Endodermal cell (in vitro differentiated cells): ENCODE measurements around the gene CDCA8. TPM values are rescaled to one million over a fixed set of nuclear protein-coding genes. Genes with fewer than 3 reads are reported as not detected.
A peak's percentile ranks its signal among the peaks of the same experiment; 100 is the strongest.

Source experiments
- DNase-seq: peaks from one replicate; pipeline ENCODE4 v3.0.0-alpha.2; 2017
- H3K27ac ChIP-seq: 2 replicates; pipeline ENCODE4 v1.5.1; 2013; ENCODE audit warnings: mild to moderate bottlenecking, low read depth, low read length, moderate library complexity
- H3K27me3 ChIP-seq: 2 replicates; pipeline ENCODE4 v1.6.1; 2013; ENCODE audit warnings: mild to moderate bottlenecking, low read length, moderate library complexity; ENCODE audit not compliant: insufficient read depth, control insufficient read depth, poor library complexity, severe bottlenecking
- H3K36me3 ChIP-seq: 2 replicates; pipeline ENCODE4 v1.7.0; 2013; ENCODE audit warnings: mild to moderate bottlenecking, low read length, moderate library complexity; ENCODE audit not compliant: control insufficient read depth, insufficient read depth
- H3K4me1 ChIP-seq: one replicate; pipeline ENCODE4 v1.7.0; 2013; ENCODE audit warnings: low read length; ENCODE audit not compliant: control insufficient read depth, insufficient read depth
- H3K4me3 ChIP-seq: 2 replicates; pipeline ENCODE4 v1.5.1; 2013; ENCODE audit warnings: mild to moderate bottlenecking, low read length, moderate library complexity
- H3K9ac ChIP-seq: 2 replicates; pipeline ENCODE4 v1.6.1; 2013; ENCODE audit warnings: mild to moderate bottlenecking, low read length, moderate library complexity; ENCODE audit not compliant: poor library complexity, severe bottlenecking; ENCODE audit errors: extremely low read depth
- H3K9me3 ChIP-seq: 2 replicates; pipeline ENCODE4 v1.6.1; 2013; ENCODE audit warnings: mild to moderate bottlenecking, low read length, moderate library complexity; ENCODE audit not compliant: control insufficient read depth
- H3K27ac Mint-ChIP-seq: 2 replicates; pipeline ENCODE4 v1.8.0; 2020; ENCODE audit warnings: mixed read lengths
- H3K27me3 Mint-ChIP-seq: 2 replicates; pipeline ENCODE4 v1.8.0; 2021; ENCODE audit warnings: mild to moderate bottlenecking, mixed read lengths; ENCODE audit not compliant: insufficient read depth
- H3K36me3 Mint-ChIP-seq: 2 replicates; pipeline ENCODE4 v1.8.0; 2020; ENCODE audit warnings: low read depth, mixed read lengths
- H3K4me1 Mint-ChIP-seq: 2 replicates; pipeline ENCODE4 v1.8.0; 2020; ENCODE audit warnings: mixed read lengths
- H3K4me3 Mint-ChIP-seq: 2 replicates; pipeline ENCODE4 v1.8.0; 2020; ENCODE audit warnings: mild to moderate bottlenecking, moderate library complexity, mixed read lengths
- H3K9me3 Mint-ChIP-seq: 2 replicates; pipeline ENCODE4 v1.8.0; 2020; ENCODE audit warnings: mild to moderate bottlenecking, mixed read lengths
- CTCF ChIP-seq: fragments of 200-600 bp; sonication (generic); conservative IDR thresholded peaks from 2 replicates; pipeline ENCODE4 v1.5.0; 2021; ENCODE audit warnings: antibody characterized with exemption, mild to moderate bottlenecking
- whole genome bisulfite sequencing, 2 experiments: methylation state at CpG; one replicate each; pipeline versions ENCODE4 v1.1.5 to v1.1.7; 2013; ENCODE audit warnings: missing lambda C conversion rate in 2 of 2, mixed read lengths in 1 of 2; ENCODE audit not compliant: insufficient coverage in 1 of 2, insufficient read length in 1 of 2; 5-methylcytosine and 5-hydroxymethylcytosine counted together
- total RNA-seq, 2 donors: library from RNA; stranded (reverse); fragmentation: NEBNext Ultra II Directional in 1 of 2; extraction: Animal tissue kit (Norgen Biotek cat#: 25700) in 1 of 2; gene quantifications; 2 replicates in 1 of 2; 3 replicates in 1 of 2; pipeline ENCODE4 v1.2.1, GENCODE V29; 2021

The CDCA8 gene
- total RNA-seq, 2 donors from 2014 or later = 27.7 to 49.7 TPM

- Mint-ChIP-seq H3K4me1 (peaks cover 4% of the 10 kb centered on the region), H3K27me3 (peaks cover 59% of the 10 kb centered on the region), H3K4me3 (no peak overlapping the region), H3K36me3 (no peaks in the 10 kb centered on the region), H3K9me3 (no peaks in the 10 kb centered on the region), H3K27ac (no peak overlapping the region)
- Histone ChIP-seq H3K9ac (no peak overlapping the region), H3K36me3 (no peaks in the 10 kb centered on the region), H3K4me3 (no peak overlapping the region), H3K27me3 (peaks cover 100% of the 10 kb centered on the region), H3K27ac (no peak overlapping the region), H3K9me3 (no peaks in the 10 kb centered on the region), H3K4me1 (peaks cover 3% of the 10 kb centered on the region)
- DNase-seq = peak; percentile 77
- TF ChIP-seq CTCF = no peak
- 47 to 60% methylated on average over 12 to 14 of the region's 14 CpGs for WGBS, 2 experiments
Observed at GRCh38 chr1:37663426-37664000, 28.8 kb upstream of the CDCA8 start.

GRCh38 chr1:37666241-37666867 lies 26.0 kb upstream of the CDCA8 start:
- Histone ChIP-seq H3K9ac (no peak overlapping the region), H3K36me3 (no peaks in the 10 kb centered on the region), H3K27me3 (peaks cover 97% of the 10 kb centered on the region), H3K27ac (no peak overlapping the region), H3K4me3 (no peak overlapping the region), H3K9me3 (no peaks in the 10 kb centered on the region), H3K4me1 (peaks cover 3% of the 10 kb centered on the region)
- no peaks in the 10 kb centered on the region for H3K9me3 Mint-ChIP-seq
- no peak overlapping the region for H3K4me3 Mint-ChIP-seq
- TF ChIP-seq CTCF = no peak
- peaks cover 30% of the 10 kb centered on the region for H3K27me3 Mint-ChIP-seq
- peaks cover 4% of the 10 kb centered on the region for H3K4me1 Mint-ChIP-seq
- no peaks in the 10 kb centered on the region for H3K36me3 Mint-ChIP-seq
- no peak for DNase-seq
- 90 to 91% methylated on average over 11 of the region's 11 CpGs for WGBS, 2 experiments
- H3K27ac Mint-ChIP-seq = no peak overlapping the region

GRCh38 chr1:37667023-37667671 lies 25.2 kb upstream of the CDCA8 start:
- Mint-ChIP-seq H3K9me3 (no peaks in the 10 kb centered on the region), H3K4me3 (no peak overlapping the region), H3K27me3 (peaks cover 22% of the 10 kb centered on the region), H3K27ac (no peak overlapping the region), H3K4me1 (peaks cover 4% of the 10 kb centered on the region), H3K36me3 (no peaks in the 10 kb centered on the region)
- Histone ChIP-seq H3K9ac (no peak overlapping the region), H3K9me3 (no peaks in the 10 kb centered on the region), H3K36me3 (no peaks in the 10 kb centered on the region), H3K4me3 (no peak overlapping the region), H3K27ac (no peak overlapping the region), H3K4me1 (peaks cover 3% of the 10 kb centered on the region), H3K27me3 (peaks cover 97% of the 10 kb centered on the region)
- DNase-seq = no peak
- WGBS, 2 experiments = 71 to 84% methylated on average over 12 to 17 of the region's 17 CpGs
- TF ChIP-seq CTCF = no peak
